ENCODE results near the gene COX6A2. TPM values are rescaled to one million over a fixed set of nuclear protein-coding genes. Genes with fewer than 3 reads are reported as not detected.

Gene COX6A2
- polyA plus RNA-seq, 1 donor (not counting 4 experiments of a cell fraction or from before 2014, with no cell fraction given) = not detected

DNA sequence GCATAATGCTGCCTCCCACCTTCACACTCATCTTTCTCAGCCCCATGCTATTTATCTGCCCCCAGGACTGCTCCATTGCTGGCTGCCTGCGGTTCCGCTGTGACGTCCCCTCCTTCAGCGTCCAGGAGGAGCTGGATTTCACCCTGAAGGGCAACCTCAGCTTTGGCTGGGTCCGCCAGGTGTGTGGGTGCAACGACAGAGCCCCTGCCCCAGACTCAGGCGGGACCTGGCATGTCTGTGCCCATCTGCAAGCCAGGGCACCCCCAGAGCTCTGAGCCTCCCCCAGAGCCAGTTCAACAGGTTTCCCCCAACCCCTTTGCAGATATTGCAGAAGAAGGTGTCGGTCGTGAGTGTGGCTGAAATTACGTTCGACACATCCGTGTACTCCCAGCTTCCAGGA is 48.0 kb downstream of the COX6A2 start:
- dilution Hi-C loops (cut with MboI; ENCODE audit: extremely low pct_ligation_motif_present, low sequenced_read_pairs) = no loop called here

More for the DNA sequence above, 48.0 kb downstream of the COX6A2 start:
- Histone ChIP-seq H3K36me3 (ENCODE audit: control insufficient read depth in 2 of 2, extremely low read depth in 1 of 2, insufficient read depth in 2 of 2, low read length in 2 of 2) (no peaks in the 10 kb centered on the region), H3K9me1 (ENCODE audit: control insufficient read depth, extremely low read depth, insufficient read depth, low read length) (no peaks in the 10 kb centered on the region), H4K20me1 (ENCODE audit: control insufficient read depth, extremely low read depth, insufficient read depth, low read length) (no peaks in the 10 kb centered on the region), H3K79me2 (ENCODE audit: control insufficient read depth, insufficient read depth, low read length) (no peaks in the 10 kb centered on the region), H3K9ac (ENCODE audit: control insufficient read depth, extremely low read depth, insufficient read depth, low read length) (no peak overlapping the region), H3K4me2 (ENCODE audit: control insufficient read depth, extremely low read depth, insufficient read depth, low read depth, low read length) (no peak overlapping the region), H2AFZ (ENCODE audit: control insufficient read depth, low read length) (no peak overlapping the region), H3K27me3 (ENCODE audit: control insufficient read depth, extremely low read depth, insufficient read depth, low read length) (no peaks in the 10 kb centered on the region), H3K4me1 (ENCODE audit: control insufficient read depth, extremely low read depth, insufficient read depth, low read length) (no peaks in the 10 kb centered on the region), H3K4me3 (ENCODE audit: control insufficient read depth in 2 of 3, extremely low read depth in 1 of 3, insufficient read depth in 2 of 3, low read depth in 1 of 3, low read length in 3 of 3) (no peak overlapping the region), H3K27ac (ENCODE audit: control insufficient read depth, insufficient read depth, low read length) (no peak overlapping the region), H3K9me3 (ENCODE audit: control insufficient read depth, low read depth, low read length) (no peaks in the 10 kb centered on the region)
- no peak for TF ChIP-seq EZH2 (IDR thresholded peaks at IDR 0.05; ENCODE audit: low read length)
- TF ChIP-seq, protein P1, sequence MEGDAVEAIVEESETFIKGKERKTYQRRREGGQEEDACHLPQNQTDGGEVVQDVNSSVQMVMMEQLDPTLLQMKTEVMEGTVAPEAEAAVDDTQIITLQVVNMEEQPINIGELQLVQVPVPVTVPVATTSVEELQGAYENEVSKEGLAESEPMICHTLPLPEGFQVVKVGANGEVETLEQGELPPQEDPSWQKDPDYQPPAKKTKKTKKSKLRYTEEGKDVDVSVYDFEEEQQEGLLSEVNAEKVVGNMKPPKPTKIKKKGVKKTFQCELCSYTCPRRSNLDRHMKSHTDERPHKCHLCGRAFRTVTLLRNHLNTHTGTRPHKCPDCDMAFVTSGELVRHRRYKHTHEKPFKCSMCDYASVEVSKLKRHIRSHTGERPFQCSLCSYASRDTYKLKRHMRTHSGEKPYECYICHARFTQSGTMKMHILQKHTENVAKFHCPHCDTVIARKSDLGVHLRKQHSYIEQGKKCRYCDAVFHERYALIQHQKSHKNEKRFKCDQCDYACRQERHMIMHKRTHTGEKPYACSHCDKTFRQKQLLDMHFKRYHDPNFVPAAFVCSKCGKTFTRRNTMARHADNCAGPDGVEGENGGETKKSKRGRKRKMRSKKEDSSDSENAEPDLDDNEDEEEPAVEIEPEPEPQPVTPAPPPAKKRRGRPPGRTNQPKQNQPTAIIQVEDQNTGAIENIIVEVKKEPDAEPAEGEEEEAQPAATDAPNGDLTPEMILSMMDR (optimal IDR thresholded peaks at IDR 0.05 in 1 of 3, IDR thresholded peaks at IDR 0.05 in 1 of 3, conservative IDR thresholded peaks at IDR 0.05 in 1 of 3; ENCODE audit: extremely low read depth in 1 of 3, insufficient read depth in 2 of 3, low read length in 3 of 3) = no peak
- FAIRE-seq (no peak), DNase-seq (ENCODE audit: low read depth, low spot score) (no peak)

Other genes starting within 250 kb of the COX6A2 start
- gene FUS, start 248.2 kb downstream of the COX6A2 start, polyA plus RNA-seq = 88.0 to 210 TPM (median 199 TPM) in 3 replicates
- gene PYCARD, start 225.6 kb downstream of the COX6A2 start, polyA plus RNA-seq = 46.4 to 84.9 TPM (median 58.1 TPM) in 3 replicates
- gene TRIM72, start 214.2 kb downstream of the COX6A2 start, polyA plus RNA-seq = under 0.01 TPM in 1 of 3 replicates, not detected in the others
- gene PYDC1, start 211.2 kb downstream of the COX6A2 start, polyA plus RNA-seq = not detected in 3 replicates
- gene ITGAM, start 168.4 kb downstream of the COX6A2 start, polyA plus RNA-seq = 0.11 to 0.30 TPM (median 0.13 TPM) in 3 replicates
- gene ITGAX, start 73.2 kb downstream of the COX6A2 start, polyA plus RNA-seq = 0.03 to 0.11 TPM (median 0.04 TPM) in 3 replicates
- gene ITGAD, start 35.0 kb downstream of the COX6A2 start, polyA plus RNA-seq = not detected in 3 replicates
- 0.08 to 0.12 TPM (median 0.10 TPM) in 3 replicates for gene ZNF843, start 14.4 kb upstream of the COX6A2 start, polyA plus RNA-seq
- 3.0 to 4.4 TPM (median 3.8 TPM) in 3 replicates for gene ARMC5, start 31.1 kb upstream of the COX6A2 start, polyA plus RNA-seq
- 3.7 to 14.0 TPM (median 5.5 TPM) in 3 replicates for gene TGFB1I1, start 43.8 kb upstream of the COX6A2 start, polyA plus RNA-seq
- 0.03 TPM in 2 of 3 replicates, not detected in the other for gene SLC5A2, start 54.8 kb upstream of the COX6A2 start, polyA plus RNA-seq
- gene RUSF1, start 80.0 kb upstream of the COX6A2 start, polyA plus RNA-seq = 12.2 to 23.3 TPM (median 17.4 TPM) in 3 replicates
- gene AHSP, start 99.5 kb upstream of the COX6A2 start, polyA plus RNA-seq = not detected in 3 replicates

Measured in keratinocyte (primary cell).